IMR-90 (cell line): ENCODE measurements around the gene ANKRD40CL. TPM values are rescaled to one million over a fixed set of nuclear protein-coding genes. Genes with fewer than 3 reads are reported as not detected.
A peak's percentile ranks its signal among the peaks of the same experiment; 100 is the strongest.

ENCODE experiments used
- ATAC-seq: fragments of 200-7000 bp; cut with Tn5 transposase; 2 replicates; pipeline ENCODE4 v1.9.1; 2020; ENCODE audit warnings: low read depth, mild to moderate bottlenecking, moderate library complexity
- BruUV-seq: library from RNA; stranded (reverse); fragments of 400-500 nt; replicated peaks from 2 replicates; lab custom pipeline; 2021; lab: Mats Ljungman, UMichigan
- CTCF ChIA-PET: fragments of 300-600 bp; formaldehyde crosslinking; extraction: SDS; loops from one replicate; lab custom pipeline; 2021; ENCODE audit warnings: antibody characterized with exemption; lab: Yijun Ruan, JAX
- POLR2A ChIA-PET: fragments of 300-600 bp; sonication (Branson Sonifier 250); formaldehyde crosslinking; loops from one replicate; lab custom pipeline; 2022; ENCODE audit warnings: antibody characterized with exemption; ENCODE audit not compliant: unreplicated experiment; lab: Charles Lee
- DNase-seq: peaks from one replicate; pipeline ENCODE4 v3.0.0; 2013
- H2AFZ ChIP-seq: replicated peaks from 2 replicates; pipeline ENCODE3; 2013; ENCODE audit warnings: low read length, mild to moderate bottlenecking; ENCODE audit not compliant: poor library complexity
- H2AK5ac ChIP-seq: 2 replicates; pipeline ENCODE4 v1.6.1; 2013; ENCODE audit warnings: low read depth, low read length, inconsistent platforms
- H2AK9ac ChIP-seq: replicated peaks from 2 replicates; pipeline ENCODE3; 2013; ENCODE audit warnings: mild to moderate bottlenecking, low read depth, low read length, moderate library complexity; ENCODE audit not compliant: poor library complexity
- H2BK120ac ChIP-seq: 2 replicates; pipeline ENCODE4 v1.6.1; 2013; ENCODE audit warnings: low read depth, low read length, inconsistent platforms
- H2BK15ac ChIP-seq: 3 replicates; pipeline ENCODE4 v1.6.1; 2013; ENCODE audit warnings: low read depth, low read length, inconsistent platforms
- H2BK20ac ChIP-seq: 2 replicates; pipeline ENCODE4 v1.6.1; 2013; ENCODE audit warnings: low read depth, mild to moderate bottlenecking, inconsistent platforms, low read length, moderate library complexity
- H2BK5ac ChIP-seq: 2 replicates; pipeline ENCODE4 v1.6.1; 2013; ENCODE audit warnings: mild to moderate bottlenecking, low read depth, low read length, inconsistent platforms; ENCODE audit not compliant: poor library complexity, severe bottlenecking
- H3K14ac ChIP-seq: replicated peaks from 2 replicates; pipeline ENCODE4 v1.6.1; 2013; ENCODE audit warnings: low read depth, low read length, inconsistent platforms
- H3K18ac ChIP-seq: 2 replicates; pipeline ENCODE4 v1.6.1; 2013; ENCODE audit warnings: low read depth, low read length, control low read depth
- H3K23ac ChIP-seq: 2 replicates; pipeline ENCODE4 v1.6.1; 2013; ENCODE audit warnings: low read depth, low read length, inconsistent platforms
- H3K27ac ChIP-seq: 2 replicates; pipeline ENCODE4 v1.5.1; 2013; ENCODE audit warnings: mild to moderate bottlenecking, control low read depth, low read length; ENCODE audit not compliant: insufficient read depth
- H3K27me3 ChIP-seq: 2 replicates; pipeline ENCODE4 v1.6.1; 2013; ENCODE audit warnings: low read length; ENCODE audit not compliant: control insufficient read depth, insufficient read depth
- H3K36me3 ChIP-seq: 2 replicates; pipeline ENCODE4 v1.6.1; 2013; ENCODE audit warnings: low read length, mixed read lengths; ENCODE audit not compliant: control insufficient read depth, insufficient read depth
- H3K4ac ChIP-seq: 2 replicates; pipeline ENCODE4 v1.6.1; 2013; ENCODE audit warnings: low read depth, low read length, inconsistent platforms
- H3K4me1 ChIP-seq: 2 replicates; pipeline ENCODE4 v1.6.1; 2013; ENCODE audit warnings: low read length, mixed read lengths; ENCODE audit not compliant: control insufficient read depth, insufficient read depth
- H3K4me2 ChIP-seq: 2 replicates; pipeline ENCODE4 v1.6.1; 2013; ENCODE audit warnings: low read depth, mild to moderate bottlenecking, control low read depth, low read length, moderate library complexity
- H3K4me3 ChIP-seq: 2 replicates; pipeline ENCODE4 v1.5.1; 2013; ENCODE audit warnings: low read depth, mild to moderate bottlenecking, control low read depth, low read length, moderate library complexity; ENCODE audit not compliant: insufficient read depth
- H3K56ac ChIP-seq: 2 replicates; pipeline ENCODE4 v1.6.1; 2013; ENCODE audit warnings: low read length, inconsistent platforms; ENCODE audit not compliant: insufficient read depth; ENCODE audit errors: extremely low read depth
- H3K79me1 ChIP-seq, 2 experiments: 2 replicates each; pipeline ENCODE4 v1.6.1; 2013; ENCODE audit warnings: low read length in 2 of 2, inconsistent platforms in 1 of 2, low read depth in 1 of 2
- H3K9ac ChIP-seq: 2 replicates; pipeline ENCODE4 v1.6.1; 2013; ENCODE audit warnings: low read depth, low read length, control low read depth
- H3K9me1 ChIP-seq: 2 replicates; pipeline ENCODE4 v1.6.1; 2013; ENCODE audit warnings: low read length, inconsistent platforms; ENCODE audit not compliant: insufficient read depth
- H3K9me3 ChIP-seq: 2 replicates; pipeline ENCODE4 v1.6.1; 2013; ENCODE audit warnings: low read length; ENCODE audit not compliant: control insufficient read depth, insufficient read depth
- H4K20me1 ChIP-seq: 2 replicates; pipeline ENCODE4 v1.6.1; 2013; ENCODE audit warnings: low read length, inconsistent platforms; ENCODE audit not compliant: insufficient read depth
- H4K5ac ChIP-seq: 2 replicates; pipeline ENCODE4 v1.6.1; 2013; ENCODE audit warnings: mild to moderate bottlenecking, low read depth, low read length, control low read depth
- H4K8ac ChIP-seq, 2 experiments: 2 replicates each; pipeline ENCODE4 v1.6.1; 2013; ENCODE audit warnings: low read depth in 2 of 2, low read length in 2 of 2, control low read depth in 1 of 2, inconsistent platforms in 1 of 2
- H4K91ac ChIP-seq: 2 replicates; pipeline ENCODE4 v1.6.1; 2013; ENCODE audit warnings: low read depth, low read length, inconsistent platforms; ENCODE audit not compliant: insufficient read depth
- CEBPB ChIP-seq: IDR thresholded peaks from 2 replicates; pipeline ENCODE4 v1.6.1; 2012; ENCODE audit warnings: low read depth, low read length, improper control_type of control experiment
- CTCF ChIP-seq: conservative IDR thresholded peaks from 2 replicates; pipeline ENCODE4 v1.5.1; 2012; ENCODE audit warnings: mild to moderate bottlenecking, low read depth, low read length, improper control_type of control experiment
- WGBS, 2 experiments: methylation state at CpG; one replicate each; pipeline versions ENCODE4 v1.1.5 to v1.1.7; 2013; ENCODE audit warnings: missing lambda C conversion rate in 2 of 2; ENCODE audit not compliant: insufficient read length in 1 of 2; ENCODE audit errors: extremely low coverage in 2 of 2; 5-methylcytosine and 5-hydroxymethylcytosine counted together
- dilution Hi-C: fragments of 300-500 bp; cut with HindIII; formaldehyde crosslinking; loops from one replicate; pipeline ENCODE4 v1.14.3; 2018; ENCODE audit warnings: low sequenced_read_pairs; ENCODE audit not compliant: unreplicated experiment
- in situ Hi-C: fragments of 300-500 bp; cut with MboI; formaldehyde crosslinking; loops from 3 replicates; pipeline ENCODE4 v1.14.3; 2019; ENCODE audit warnings: low sequenced_read_pairs, inconsistent platforms, mixed read lengths
- intact Hi-C: fragments of 100-400 bp; cut with micrococcal nuclease; formaldehyde crosslinking; loops from 2 replicates; pipeline ENCODE4 v1.10.0; 2022
- polyA plus RNA-seq, 3 experiments: library from polyadenylated mRNA; depleted of rRNA; stranded (reverse); fragments of >200 nt; gene quantifications; 2 replicates each; pipeline ENCODE4 v1.2.3, GENCODE V29; 2012; ENCODE audit warnings: low replicate concordance in 1 of 3
- total RNA-seq: library from RNA; depleted of rRNA; stranded (reverse); fragments of >200 nt; gene quantifications from 2 replicates; pipeline ENCODE4 v1.2.3, GENCODE V29; 2012

Gene ANKRD40CL
- total and polyA plus RNA-seq, 2 of the 4 experiments (the other 2 are of a cell fraction) = not detected

DNA sequence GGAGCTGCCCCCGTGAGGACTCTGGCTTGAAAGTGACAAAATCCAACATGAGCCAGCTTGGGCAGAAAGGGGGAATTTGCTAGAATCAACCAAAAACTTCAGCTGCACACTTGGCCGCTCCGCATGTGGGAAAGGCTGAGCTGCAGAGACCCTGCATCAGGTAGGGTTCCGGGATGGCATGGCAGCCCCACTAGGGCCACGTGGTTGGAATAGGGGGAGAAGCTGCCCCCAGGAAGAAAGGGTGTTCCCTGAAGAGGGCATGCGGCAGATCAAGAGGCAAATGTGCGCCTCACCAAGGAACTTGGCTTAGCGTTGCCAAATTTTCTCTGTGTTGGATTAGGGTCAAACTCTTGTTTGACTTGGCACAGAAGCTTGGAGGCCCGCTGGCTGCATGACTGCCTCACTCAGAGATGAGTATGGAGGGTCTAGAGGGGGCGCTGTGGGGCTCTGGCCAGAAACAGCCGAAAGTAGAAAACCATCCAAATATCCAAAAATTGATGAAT lies 38.9 kb upstream of the ANKRD40CL start:
- no peak overlapping the region for H2AK9ac ChIP-seq
- no peak overlapping the region for H2AK5ac ChIP-seq
- no peaks in the 10 kb centered on the region for H3K9me1 ChIP-seq
- H3K9ac ChIP-seq = no peak overlapping the region
- no peak overlapping the region for H4K8ac ChIP-seq
- H3K79me1 ChIP-seq = no peaks in the 10 kb centered on the region
- BruUV-seq = no TSS peak
- no peak overlapping the region for H2BK15ac ChIP-seq
- no peaks in the 10 kb centered on the region for H3K36me3 ChIP-seq
- POLR2A ChIA-PET = no interaction called here
- H3K18ac ChIP-seq = no peak overlapping the region
- H3K4me2 ChIP-seq = no peak overlapping the region
- CTCF ChIA-PET = interaction anchor here (1.3 kb wide), 1 partner anchor 20 kb away, joined by 4 read pairs; no protein-coding TSS in a partner anchor
- H3K27ac ChIP-seq = no peak overlapping the region
- WGBS, 2 experiments = 30% methylated on average over 4 of the region's 11 CpGs; no CpG with 5 or more reads in 1 of the 2 experiments
- TF ChIP-seq CTCF (peak; percentile 17; the same call in 1 of the 2 replicates), CEBPB (no peak)
- H3K27me3 ChIP-seq = peaks cover 19% of the 10 kb centered on the region
- H3K23ac ChIP-seq = no peak overlapping the region
- no peak overlapping the region for H2AFZ ChIP-seq
- no peak overlapping the region for H4K5ac ChIP-seq
- H3K9me3 ChIP-seq = no peaks in the 10 kb centered on the region
- no peak for ATAC-seq
- no peak overlapping the region for H2BK20ac ChIP-seq
- no peak overlapping the region for H3K4ac ChIP-seq
- DNase-seq = peak; percentile 20
- H3K56ac ChIP-seq = no peak overlapping the region
- H3K14ac ChIP-seq = no peak overlapping the region
- no peak overlapping the region for H4K91ac ChIP-seq
- no peaks in the 10 kb centered on the region for H4K20me1 ChIP-seq
- H2BK120ac ChIP-seq = no peak overlapping the region
- in situ Hi-C loops = no loop called here
- dilution Hi-C loops = no loop called here
- intact Hi-C loops = no loop called here
- H3K4me1 ChIP-seq = no peaks in the 10 kb centered on the region
- no peak overlapping the region for H3K4me3 ChIP-seq
- H2BK5ac ChIP-seq = no peak overlapping the region
